ENCODE results near the gene CAPZB.

The CAPZB gene

GRCh38 chr1:19404748-19405147 lies 80.6 kb downstream of the CAPZB start:
- no peak for DNase-seq

GRCh38 chr1:19403256-19403655 lies 82.1 kb downstream of the CAPZB start:
- no peak for DNase-seq

- DNase-seq: no peak
Observed at GRCh38 chr1:19402031-19402813, 83.1 kb downstream of the CAPZB start.

- no peak for DNase-seq
Observed at GRCh38 chr1:19401535-19401889, 83.8 kb downstream of the CAPZB start.

GRCh38 chr1:19400875-19401534 lies 84.3 kb downstream of the CAPZB start:
- DNase-seq: no peak

GRCh38 chr1:19400192-19400611 lies 85.1 kb downstream of the CAPZB start:
- DNase-seq: no peak

- DNase-seq: no peak
Observed at GRCh38 chr1:19398309-19398760, 87.0 kb downstream of the CAPZB start.

GRCh38 chr1:19397217-19397945 lies 88.0 kb downstream of the CAPZB start:
- DNase-seq: no peak

- DNase-seq: no peak
Observed at GRCh38 chr1:19396280-19396679, 89.1 kb downstream of the CAPZB start.

GRCh38 chr1:19395678-19396192 lies 89.6 kb downstream of the CAPZB start:
- DNase-seq: no peak

GRCh38 chr1:19393046-19393445 lies 92.3 kb downstream of the CAPZB start:
- no peak for DNase-seq

GRCh38 chr1:19392221-19392620 lies 93.1 kb downstream of the CAPZB start:
- no peak for DNase-seq

- no peak for DNase-seq
Observed at GRCh38 chr1:19391596-19391981, 93.8 kb downstream of the CAPZB start.

- peak; percentile 16 for DNase-seq
Observed at GRCh38 chr1:19390901-19391595, 94.3 kb downstream of the CAPZB start.

- no peak for DNase-seq
Observed at GRCh38 chr1:19390166-19390850, 95.0 kb downstream of the CAPZB start.

- no peak for DNase-seq
Observed at GRCh38 chr1:19388980-19389379, 96.4 kb downstream of the CAPZB start.

- DNase-seq: no peak
Observed at GRCh38 chr1:19387045-19387467, 98.3 kb downstream of the CAPZB start.

- DNase-seq: no peak
Observed at GRCh38 chr1:19385869-19386591, 99.3 kb downstream of the CAPZB start.

GRCh38 chr1:19385221-19385620 lies 100.1 kb downstream of the CAPZB start:
- no peak for DNase-seq

GRCh38 chr1:19384772-19385187 lies 100.6 kb downstream of the CAPZB start:
- no peak for DNase-seq

- no peak for DNase-seq
Observed at GRCh38 chr1:19384113-19384512, 101.2 kb downstream of the CAPZB start.

GRCh38 chr1:19382222-19382621 lies 103.1 kb downstream of the CAPZB start:
- DNase-seq: no peak

Measured in NCI-H1105 (cell line).